Endodermal cell (in vitro differentiated cells): ENCODE results near the gene ELP5. TPM values are rescaled to one million over a fixed set of nuclear protein-coding genes. Genes with fewer than 3 reads are reported as not detected.

ENCODE experiments used
- DNase-seq: peaks from one replicate; pipeline ENCODE4 v3.0.0-alpha.2; 2017
- H3K27ac ChIP-seq: 2 replicates; pipeline ENCODE4 v1.5.1; 2013; ENCODE audit warnings: mild to moderate bottlenecking, low read depth, low read length, moderate library complexity
- H3K27me3 ChIP-seq: 2 replicates; pipeline ENCODE4 v1.6.1; 2013; ENCODE audit warnings: mild to moderate bottlenecking, low read length, moderate library complexity; ENCODE audit not compliant: insufficient read depth, control insufficient read depth, poor library complexity, severe bottlenecking
- H3K36me3 ChIP-seq: 2 replicates; pipeline ENCODE4 v1.7.0; 2013; ENCODE audit warnings: mild to moderate bottlenecking, low read length, moderate library complexity; ENCODE audit not compliant: control insufficient read depth, insufficient read depth
- H3K4me1 ChIP-seq: one replicate; pipeline ENCODE4 v1.7.0; 2013; ENCODE audit warnings: low read length; ENCODE audit not compliant: control insufficient read depth, insufficient read depth
- H3K4me3 ChIP-seq: 2 replicates; pipeline ENCODE4 v1.5.1; 2013; ENCODE audit warnings: mild to moderate bottlenecking, low read length, moderate library complexity
- H3K9ac ChIP-seq: 2 replicates; pipeline ENCODE4 v1.6.1; 2013; ENCODE audit warnings: mild to moderate bottlenecking, low read length, moderate library complexity; ENCODE audit not compliant: poor library complexity, severe bottlenecking; ENCODE audit errors: extremely low read depth
- H3K9me3 ChIP-seq: 2 replicates; pipeline ENCODE4 v1.6.1; 2013; ENCODE audit warnings: mild to moderate bottlenecking, low read length, moderate library complexity; ENCODE audit not compliant: control insufficient read depth
- H3K27ac Mint-ChIP-seq: 2 replicates; pipeline ENCODE4 v1.8.0; 2020; ENCODE audit warnings: mixed read lengths
- H3K27me3 Mint-ChIP-seq: 2 replicates; pipeline ENCODE4 v1.8.0; 2021; ENCODE audit warnings: mild to moderate bottlenecking, mixed read lengths; ENCODE audit not compliant: insufficient read depth
- H3K36me3 Mint-ChIP-seq: 2 replicates; pipeline ENCODE4 v1.8.0; 2020; ENCODE audit warnings: low read depth, mixed read lengths
- H3K4me1 Mint-ChIP-seq: 2 replicates; pipeline ENCODE4 v1.8.0; 2020; ENCODE audit warnings: mixed read lengths
- H3K4me3 Mint-ChIP-seq: 2 replicates; pipeline ENCODE4 v1.8.0; 2020; ENCODE audit warnings: mild to moderate bottlenecking, moderate library complexity, mixed read lengths
- H3K9me3 Mint-ChIP-seq: 2 replicates; pipeline ENCODE4 v1.8.0; 2020; ENCODE audit warnings: mild to moderate bottlenecking, mixed read lengths
- CTCF ChIP-seq: fragments of 200-600 bp; sonication (generic); conservative IDR thresholded peaks from 2 replicates; pipeline ENCODE4 v1.5.0; 2021; ENCODE audit warnings: antibody characterized with exemption, mild to moderate bottlenecking
- WGBS, 2 experiments: methylation state at CpG; one replicate each; pipeline versions ENCODE4 v1.1.5 to v1.1.7; 2013; ENCODE audit warnings: missing lambda C conversion rate in 2 of 2, mixed read lengths in 1 of 2; ENCODE audit not compliant: insufficient coverage in 1 of 2, insufficient read length in 1 of 2; 5-methylcytosine and 5-hydroxymethylcytosine counted together
- long read RNA-seq, 4 experiments: library from polyadenylated mRNA in 2 of 4; library from RNA in 1 of 4; library from capped mRNA in 1 of 4; stranded (forward) in 3 of 4; unstranded in 1 of 4; transcript quantifications; one replicate each; pipeline ENCODE4 v2.0.0, GENCODE V29; 2020 to 2021; ENCODE audit warnings: inconsistent platforms in 1 of 4
- polyA plus RNA-seq, 2 experiments: library from polyadenylated mRNA; stranded (reverse); fragments of 50-300 nt; gene quantifications; one replicate each; pipeline ENCODE4 v1.2.3, GENCODE V29; 2013
- total RNA-seq, 2 donors: library from RNA; stranded (reverse); fragmentation: NEBNext Ultra II Directional in 1 of 2; extraction: Animal tissue kit (Norgen Biotek cat#: 25700) in 1 of 2; gene quantifications; 2 replicates in 1 of 2; 3 replicates in 1 of 2; pipeline ENCODE4 v1.2.1, GENCODE V29; 2021

Gene ELP5
- 10 to 100 TPM; 45.3 to 68.0 TPM for total RNA-seq
- 71.2 TPM for polyA plus RNA-seq (2013, experiment 1 of 2)
- 61.3 TPM for polyA plus RNA-seq (2013, experiment 2 of 2)
- long read RNA-seq, experiment 1, transcript ELP5-204 (8 exons, 1,423 nt) = minor isoform, 8 of 31 reads
- long read RNA-seq, experiment 1, transcript ELP5-210 (4 exons, 687 nt) = major isoform, 10 of 31 reads
- long read RNA-seq, experiment 1, partial matches to known transcripts = 4 of 31 reads
- long read RNA-seq, experiment 1, other reads (novel, unspliced or antisense) = 5 of 31 reads
- long read RNA-seq, experiment 2, transcript ELP5-204 (8 exons, 1,423 nt) = minor isoform, 12 of 49 reads
- long read RNA-seq, experiment 2, transcript ELP5-210 (4 exons, 687 nt) = major isoform, 15 of 49 reads
- long read RNA-seq, experiment 2, transcript ELP5-214 (6 exons, 2,209 nt) = minor isoform, 8 of 49 reads
- long read RNA-seq, experiment 2, partial matches to known transcripts = 3 of 49 reads
- long read RNA-seq, experiment 2, other reads (novel, unspliced or antisense) = 4 of 49 reads
- long read RNA-seq, experiment 3, transcript ELP5-204 (8 exons, 1,423 nt) = major isoform, 72 of 129 reads
- long read RNA-seq, experiment 3, transcript ELP5-203 (9 exons, 1,389 nt) = minor isoform, 6 of 129 reads
- long read RNA-seq, experiment 3, transcript ELP5-214 (6 exons, 2,209 nt) = minor isoform, 34 of 129 reads
- long read RNA-seq, experiment 3, partial matches to known transcripts = 2 of 129 reads
- long read RNA-seq, experiment 3, other reads (novel, unspliced or antisense) = 9 of 129 reads
- long read RNA-seq, experiment 4, transcript ELP5-214 (6 exons, 2,209 nt) = minor isoform, 5 of 97 reads
- long read RNA-seq, experiment 4, transcript ELP5-210 (4 exons, 687 nt) = minor isoform, 12 of 97 reads
- long read RNA-seq, experiment 4, transcript ELP5-204 (8 exons, 1,423 nt) = major isoform, 60 of 97 reads
- long read RNA-seq, experiment 4, partial matches to known transcripts = 6 of 97 reads
- long read RNA-seq, experiment 4, other reads (novel, unspliced or antisense) = 8 of 97 reads

- TF ChIP-seq CTCF = peak; percentile 24
- peak within 1 kb of the TSS; percentile 100 for H3K27ac Mint-ChIP-seq
- H3K36me3 Mint-ChIP-seq = peaks cover 29% of the 10 kb centered on the region
- Histone ChIP-seq H3K4me1 (no peaks in the 10 kb centered on the region), H3K9me3 (no peaks in the 10 kb centered on the region), H3K36me3 (peaks cover 26% of the 10 kb centered on the region), H3K27me3 (no peaks in the 10 kb centered on the region), H3K9ac (peak within 1 kb of the TSS; percentile 90), H3K27ac (peak within 1 kb of the TSS; percentile 98), H3K4me3 (peak within 1 kb of the TSS; percentile 94)
- H3K4me3 Mint-ChIP-seq = peak within 1 kb of the TSS; percentile 91
- 2 to 3% methylated on average over 24 to 55 of the region's 55 CpGs for WGBS, 2 experiments
- peak; percentile 99 for DNase-seq
- peaks cover 25% of the 10 kb centered on the region for H3K4me1 Mint-ChIP-seq
- no peaks in the 10 kb centered on the region for H3K27me3 Mint-ChIP-seq
- H3K9me3 Mint-ChIP-seq = no peaks in the 10 kb centered on the region
Measured at GRCh38 chr17:7252176-7253043, at the start of gene ELP5. TSS of gene ELP5 (plus strand) at chr17:7252215. CDS start at chr17:7252551, 336 bp downstream.

- Histone ChIP-seq H3K27me3 (no peaks in the 10 kb centered on the region), H3K27ac (no peak overlapping the region), H3K9ac (no peak overlapping the region), H3K4me1 (no peaks in the 10 kb centered on the region), H3K4me3 (no peak overlapping the region), H3K9me3 (no peaks in the 10 kb centered on the region), H3K36me3 (peaks cover 21% of the 10 kb centered on the region)
- Mint-ChIP-seq H3K27me3 (peaks cover 19% of the 10 kb centered on the region), H3K4me1 (peaks cover 9% of the 10 kb centered on the region), H3K27ac (no peak overlapping the region), H3K4me3 (no peak overlapping the region), H3K9me3 (no peaks in the 10 kb centered on the region), H3K36me3 (peaks cover 20% of the 10 kb centered on the region)
- TF ChIP-seq CTCF = no peak
- peak; percentile 39 for DNase-seq
- 96 to 99% methylated on average over 11 to 16 of the region's 16 CpGs for WGBS, 2 experiments
Measured at GRCh38 chr17:7203391-7203790, 48.6 kb upstream of the ELP5 start.
